Mesodermal cell (in vitro differentiated cells): ENCODE results near the gene TUBA4B.
A peak's percentile ranks its signal among the peaks of the same experiment; 100 is the strongest.
"Not testable (repeated sequence)": the region's sequence is repeated elsewhere in the genome, so short reads cannot be mapped to it uniquely, and the experiment has no call there.

Experiments
- H3K27ac ChIP-seq: 2 replicates; pipeline ENCODE4 v1.7.0; 2013; ENCODE audit warnings: mild to moderate bottlenecking, low read depth, low read length, moderate library complexity; ENCODE audit not compliant: severe bottlenecking
- H3K36me3 ChIP-seq: 2 replicates; pipeline ENCODE4 v1.7.1; 2013; ENCODE audit warnings: mild to moderate bottlenecking, low read length, moderate library complexity; ENCODE audit not compliant: control insufficient read depth, insufficient read depth
- H3K4me1 ChIP-seq: one replicate; pipeline ENCODE4 v1.7.1; 2013; ENCODE audit warnings: mild to moderate bottlenecking, low read length; ENCODE audit not compliant: insufficient read depth, control insufficient read depth, poor library complexity, severe bottlenecking
- H3K4me3 ChIP-seq: 2 replicates; pipeline ENCODE4 v1.7.0; 2013; ENCODE audit warnings: low read length, control low read depth, mild to moderate bottlenecking; ENCODE audit not compliant: insufficient read depth, poor library complexity, severe bottlenecking; ENCODE audit errors: extremely low read depth
- H3K9me3 ChIP-seq: 2 replicates; pipeline ENCODE4 v1.7.1; 2013; ENCODE audit warnings: mild to moderate bottlenecking, low read length, moderate library complexity; ENCODE audit not compliant: control insufficient read depth
- WGBS, 2 experiments: methylation state at CpG; one replicate each; pipeline ENCODE4 v1.1.5; 2013; ENCODE audit warnings: missing lambda C conversion rate in 2 of 2; ENCODE audit not compliant: insufficient coverage in 2 of 2; 5-methylcytosine and 5-hydroxymethylcytosine counted together

TUBA4B gene

DNA sequence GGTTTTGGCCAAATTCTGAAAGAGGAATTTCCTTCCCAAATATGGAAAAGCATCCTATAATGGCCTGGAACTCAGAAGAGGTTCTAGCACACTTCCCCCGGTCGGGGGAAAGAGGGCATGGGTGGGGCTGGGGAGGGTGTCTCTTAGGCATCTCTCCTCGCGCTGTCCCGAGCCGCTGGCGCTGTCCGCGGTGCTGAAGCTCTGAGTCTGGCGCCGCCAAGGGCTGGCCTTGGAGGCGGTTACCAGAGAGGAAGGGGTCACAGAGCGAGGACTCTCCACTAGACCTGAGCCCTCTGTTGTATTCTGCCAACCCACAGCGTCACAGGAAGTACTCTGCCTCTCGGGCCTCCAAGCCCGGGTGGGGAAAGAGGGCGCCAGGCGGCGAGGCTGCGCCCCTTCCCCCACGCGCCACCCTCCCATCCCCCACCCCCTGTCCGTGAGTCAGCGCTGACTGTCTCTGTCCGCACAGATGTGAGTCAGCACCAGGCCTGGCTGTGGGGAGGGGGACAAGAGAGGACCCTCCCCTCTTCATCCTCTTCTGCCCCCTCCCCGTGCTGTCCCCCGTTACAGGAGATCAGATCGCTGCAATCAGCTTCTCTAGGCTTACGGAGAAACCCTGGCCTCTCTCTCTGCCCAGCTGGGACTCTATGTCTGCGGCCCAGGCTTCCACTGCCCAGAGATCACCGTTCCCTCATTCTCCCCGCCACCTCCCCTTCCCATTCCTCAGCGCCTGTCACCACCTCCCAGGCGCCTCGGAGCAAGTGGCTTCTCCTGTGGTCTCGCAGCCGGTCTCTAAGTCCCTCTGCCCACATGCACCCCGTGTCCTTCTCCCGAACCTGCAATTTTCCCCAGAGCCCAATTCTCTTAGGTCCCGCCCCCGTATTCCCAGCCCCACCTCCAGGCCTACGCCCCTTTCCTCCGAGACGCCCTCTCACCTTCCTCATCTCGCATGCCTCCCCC lies 55.4 kb downstream of the TUBA4B start:
- Histone ChIP-seq H3K4me3 (peak overlapping the region; percentile 60), H3K9me3 (no peaks in the 10 kb centered on the region), H3K36me3 (peaks cover 25% of the 10 kb centered on the region), H3K4me1 (peaks cover 7% of the 10 kb centered on the region), H3K27ac (peak overlapping the region; percentile 90)
- WGBS, 2 experiments, result 0% methylated on average over 24 to 28 of the region's 45 CpGs

DNA sequence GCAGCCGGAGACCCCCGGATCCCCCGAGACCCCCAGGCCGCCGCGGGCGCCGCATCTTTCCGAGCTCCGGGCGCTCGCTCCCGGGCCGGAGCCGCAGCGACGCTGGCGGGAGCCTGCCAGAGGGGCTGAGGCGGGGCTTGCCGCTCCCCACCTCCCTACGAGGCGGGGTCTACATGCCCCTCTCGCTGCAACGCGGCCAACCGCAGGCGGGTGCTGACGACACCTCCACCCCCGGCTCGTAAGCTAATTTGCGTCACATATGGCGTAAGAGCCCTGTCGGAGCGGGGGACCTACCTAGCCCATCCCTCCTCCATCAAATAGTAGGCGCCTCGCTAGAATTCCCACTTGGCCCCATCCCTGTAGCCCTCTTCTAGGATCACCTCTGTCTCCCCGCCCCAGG lies 56.2 kb downstream of the TUBA4B start, which contains the start of gene PTPRN:
TSS of gene PTPRN (minus strand) at position 124 of the 400 bp plus-strand sequence. CDS start at position 55, 69 bp downstream.
- no peaks in the 10 kb centered on the region for H3K9me3 ChIP-seq
- peak within 1 kb of the TSS; percentile 60 for H3K4me3 ChIP-seq
- WGBS, 2 experiments, result 1 to 2% methylated on average over 31 to 34 of the region's 37 CpGs
- H3K4me1 ChIP-seq, result peaks cover 7% of the 10 kb centered on the region
- H3K27ac ChIP-seq, result peak within 1 kb of the TSS; percentile 90
- peaks cover 16% of the 10 kb centered on the region for H3K36me3 ChIP-seq

DNA sequence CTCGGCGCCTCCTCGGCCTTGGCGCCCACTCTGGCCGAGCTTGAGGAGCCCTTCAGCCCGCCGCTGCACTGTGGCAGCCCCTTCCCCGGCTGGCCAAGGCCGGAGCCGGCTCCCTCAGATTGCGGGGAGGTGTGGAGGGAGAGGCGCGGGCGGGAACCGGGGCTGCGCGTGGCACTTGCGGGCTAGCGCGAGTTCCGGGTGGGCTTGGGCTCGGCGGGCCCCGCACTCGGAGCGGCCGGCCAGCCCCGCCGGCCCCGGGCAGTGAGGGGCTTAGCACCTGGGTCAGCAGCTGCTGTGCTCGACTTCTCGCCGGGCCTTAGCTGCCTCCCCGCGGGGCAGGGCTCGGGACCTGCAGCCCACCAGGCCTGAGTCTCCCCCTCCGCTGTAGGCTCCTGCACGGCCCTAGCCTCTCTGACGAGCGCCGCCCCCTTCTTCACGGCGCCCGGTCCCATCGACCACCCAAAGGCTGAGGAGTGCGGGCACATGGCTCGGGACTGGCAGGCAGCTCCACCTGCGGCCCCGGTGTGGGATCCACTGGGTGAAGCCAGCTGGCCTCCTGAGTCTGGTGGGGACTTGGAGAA lies 59.7 kb downstream of the TUBA4B start:
- H3K4me1 ChIP-seq, result not testable (repeated sequence)
- WGBS, 2 experiments, result 92 to 96% methylated on average over 39 to 47 of the region's 49 CpGs

DNA sequence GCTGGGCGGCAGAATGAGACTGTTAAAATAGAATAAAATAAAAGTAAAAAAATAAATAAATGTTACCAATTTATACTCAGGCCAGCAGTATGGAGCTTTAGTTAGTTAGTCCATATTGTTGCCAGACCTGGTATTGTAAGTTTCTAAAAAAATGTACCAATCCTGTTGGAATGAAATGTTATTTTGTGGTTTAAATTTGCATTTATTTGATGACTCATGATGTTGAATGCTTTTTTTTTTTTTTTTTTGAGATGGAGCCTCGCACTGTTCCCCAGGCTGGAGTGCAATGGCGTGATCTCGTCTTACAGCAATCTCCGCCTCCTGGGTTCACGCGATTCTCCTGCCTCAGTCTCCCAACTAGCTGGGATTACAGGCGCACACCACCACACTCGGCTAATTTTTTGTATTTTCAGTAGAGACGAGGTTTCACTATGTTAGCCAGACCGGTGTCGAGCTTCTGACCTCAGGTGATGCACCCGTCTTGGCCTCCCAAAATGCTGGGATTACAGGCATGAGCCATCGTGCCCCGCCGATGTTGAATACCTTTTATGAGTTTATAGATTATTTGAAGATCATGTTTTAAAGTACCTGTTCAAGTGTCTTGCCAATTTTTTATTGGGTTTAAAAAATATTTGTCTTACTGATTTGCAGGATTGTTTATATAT lies 61.9 kb downstream of the TUBA4B start:
- H3K9me3 ChIP-seq, result no peaks in the 10 kb centered on the region
- H3K36me3 ChIP-seq, result no peaks in the 10 kb centered on the region
- WGBS, 2 experiments, result 94 to 95% methylated on average over 14 to 15 of the region's 16 CpGs
- no peak overlapping the region for H3K4me3 ChIP-seq
- no peaks in the 10 kb centered on the region for H3K4me1 ChIP-seq
- H3K27ac ChIP-seq, result no peak overlapping the region

More for the DNA sequence above, 59.7 kb downstream of the TUBA4B start:
- H3K9me3 ChIP-seq, H3K36me3 ChIP-seq, H3K27ac ChIP-seq, H3K4me3 ChIP-seq: not testable (repeated sequence)
